ENCODE data around the gene OR6X1. TPM values are rescaled to one million over a fixed set of nuclear protein-coding genes. Genes with fewer than 3 reads are reported as not detected.

The OR6X1 gene
- total RNA-seq, 2 donors from 2014 or later: not detected

DNA sequence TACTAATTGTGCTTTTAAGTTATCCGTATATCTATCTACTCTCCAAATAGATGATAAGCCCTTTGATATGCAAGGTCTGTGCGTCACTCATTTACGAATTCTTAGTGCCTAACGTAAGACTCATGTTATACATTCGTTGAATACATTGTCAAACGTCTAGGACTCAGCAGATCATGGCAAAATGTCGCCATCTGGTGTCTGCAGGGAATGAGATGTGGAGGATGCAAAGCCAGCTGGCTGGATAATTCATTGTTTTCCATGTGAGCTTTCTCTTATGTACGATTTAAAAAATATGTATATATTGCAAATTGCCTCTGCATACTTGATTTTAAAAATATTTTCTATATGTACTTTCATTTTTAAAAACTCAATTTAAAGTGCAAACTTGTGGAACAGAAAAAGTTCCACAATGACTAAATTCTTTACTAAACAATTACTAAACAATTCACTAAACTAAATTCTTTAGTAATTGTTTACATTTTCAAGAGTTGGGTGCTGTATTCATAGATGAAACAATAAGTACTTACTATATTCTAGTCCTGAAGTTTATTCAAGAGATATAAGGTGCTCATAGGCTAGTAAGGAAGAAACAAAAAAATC is 46.6 kb downstream of the OR6X1 start:
- ATAC-seq (replicated peaks in 1 of 2): peak; percentile 62 to 66
- Mint-ChIP-seq H3K9me3 (no peaks in the 10 kb centered on the region), H3K27ac (peak overlapping the region; percentile 68), H3K27me3 (ENCODE audit: low read depth) (peaks cover 18% of the 10 kb centered on the region), H3K36me3 (ENCODE audit: insufficient read depth in 2 of 2) (no peaks in the 10 kb centered on the region), H3K4me3 (no peak overlapping the region), H3K4me1 (ENCODE audit: low read depth) (peaks cover 5% of the 10 kb centered on the region)
- DNase-seq: peak; percentile 57 to 63

DNA sequence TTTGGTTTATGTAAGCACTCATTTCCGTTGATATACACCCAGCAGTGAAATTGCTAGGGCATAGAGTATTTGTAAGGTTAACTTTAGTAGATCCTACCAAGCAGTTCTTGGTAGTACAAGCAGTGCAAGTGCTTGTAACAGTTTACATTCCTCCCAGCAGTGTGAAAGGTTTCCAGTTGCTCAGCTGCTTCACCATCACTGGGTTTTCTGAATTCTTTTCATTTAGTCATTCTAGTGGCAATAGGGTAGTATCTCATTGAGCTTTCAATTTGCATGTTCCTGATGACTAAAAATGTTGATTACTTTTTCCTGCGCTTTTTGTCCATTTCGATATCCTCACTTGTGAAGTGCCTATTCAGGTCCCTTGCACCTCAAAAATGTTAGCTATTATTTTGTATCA is 47.1 kb downstream of the OR6X1 start:
- Mint-ChIP-seq H3K9me3 (no peaks in the 10 kb centered on the region), H3K27ac (peak overlapping the region; percentile 68), H3K27me3 (ENCODE audit: low read depth) (peaks cover 18% of the 10 kb centered on the region), H3K4me3 (no peak overlapping the region), H3K4me1 (ENCODE audit: low read depth) (peaks cover 5% of the 10 kb centered on the region), H3K36me3 (ENCODE audit: insufficient read depth in 2 of 2) (no peaks in the 10 kb centered on the region)
- ATAC-seq (replicated peaks in 1 of 2) (no peak), DNase-seq (no peak)

- no peaks in the 10 kb centered on the region for H3K36me3 Mint-ChIP-seq (ENCODE audit: insufficient read depth in 2 of 2)
- no peaks in the 10 kb centered on the region for H3K4me1 Mint-ChIP-seq (ENCODE audit: low read depth)
- no peak for ATAC-seq (replicated peaks in 1 of 2)
- no peak for DNase-seq
- no peaks in the 10 kb centered on the region for H3K27me3 Mint-ChIP-seq (ENCODE audit: low read depth)
- H3K4me3 Mint-ChIP-seq: no peak overlapping the region
- no peak overlapping the region for H3K27ac Mint-ChIP-seq
- H3K9me3 Mint-ChIP-seq: no peaks in the 10 kb centered on the region
Measured at GRCh38 chr11:123704341-123704740, 50.0 kb downstream of the OR6X1 start.

Other genes starting within 250 kb of the OR6X1 start
- gene SCN3B, start 99.9 kb downstream of the OR6X1 start, total RNA-seq: under 1 TPM in 1 of 2 donors, not detected in 1; 0.05 TPM
- gene ZNF202, start 12.9 kb downstream of the OR6X1 start, total RNA-seq: 10 to 100 TPM in 1 of 2 donors, 1 to 10 TPM in 1; 8.6 to 11.5 TPM
- not detected for gene OR6M1, start 51.8 kb upstream of the OR6X1 start, total RNA-seq
- gene TMEM225, start 131.2 kb upstream of the OR6X1 start, total RNA-seq: not detected
- not detected for gene OR8D4, start 147.6 kb upstream of the OR6X1 start, total RNA-seq
- not detected for gene OR4D5, start 185.1 kb upstream of the OR6X1 start, total RNA-seq
- not detected for gene OR6T1, start 189.3 kb upstream of the OR6X1 start, total RNA-seq
- not detected for gene OR10S1, start 223.3 kb upstream of the OR6X1 start, total RNA-seq
- gene OR10G6, start 240.6 kb upstream of the OR6X1 start, total RNA-seq: not detected